Left ventricle myocardium inferior (tissue), 1 donor: ENCODE data around the gene SPATA17. TPM values are rescaled to one million over a fixed set of nuclear protein-coding genes. Genes with fewer than 3 reads are reported as not detected.

ENCODE experiments used
- DNase-seq: peaks from one replicate; pipeline ENCODE4 v3.0.0-alpha.2; 2020
- H3K27ac ChIP-seq: fragments of 200-600 bp; replicated peaks from 2 replicates; pipeline ENCODE4 v1.8.0; 2021
- H3K27me3 ChIP-seq: fragments of 200-600 bp; 2 replicates; pipeline ENCODE4 v1.8.0; 2021; ENCODE audit warnings: low read depth
- H3K36me3 ChIP-seq: fragments of 200-600 bp; 2 replicates; pipeline ENCODE4 v1.8.0; 2021
- H3K4me1 ChIP-seq: fragments of 200-600 bp; 2 replicates; pipeline ENCODE4 v1.8.0; 2021
- H3K4me3 ChIP-seq: fragments of 200-600 bp; 2 replicates; pipeline ENCODE4 v1.8.0; 2021; ENCODE audit warnings: mild to moderate bottlenecking, moderate library complexity
- H3K9me3 ChIP-seq: fragments of 200-600 bp; replicated peaks from 2 replicates; pipeline ENCODE4 v1.8.0; 2021
- CTCF ChIP-seq: fragments of 200-600 bp; IDR thresholded peaks from 2 replicates; pipeline ENCODE4 v1.8.0; 2021; ENCODE audit warnings: antibody characterized with exemption, mild to moderate bottlenecking, borderline replicate concordance
- intact Hi-C: fragments of 100-400 bp; cut with micrococcal nuclease; formaldehyde crosslinking; loops from one replicate; pipeline ENCODE4 v1.11.0; 2022
- total RNA-seq: library from RNA; stranded (reverse); fragmentation: NEBNext Ultra II Directional; extraction: Animal tissue kit (Norgen Biotek cat#: 25700); gene quantifications from one replicate; pipeline ENCODE4 v1.2.1, GENCODE V29; 2021
- donor health status: DM: no; HTN: yes; CAD: no; lungs with severe emphysema.

The SPATA17 gene
- total RNA-seq, 1 donor from 2014 or later = 1.2 TPM

GRCh38 chr1:217856342-217857034, 225.3 kb downstream of the SPATA17 start:
- Histone ChIP-seq H3K27ac (no peak overlapping the region), H3K27me3 (no peaks in the 10 kb centered on the region), H3K4me3 (no peak overlapping the region), H3K36me3 (no peaks in the 10 kb centered on the region), H3K9me3 (peaks cover 13% of the 10 kb centered on the region), H3K4me1 (peaks cover 9% of the 10 kb centered on the region)
- DNase-seq = no peak
- intact Hi-C loops = no loop called here
- no peak for TF ChIP-seq CTCF

- H3K9me3 ChIP-seq = peaks cover 13% of the 10 kb centered on the region
- peaks cover 9% of the 10 kb centered on the region for H3K4me1 ChIP-seq
- no peak overlapping the region for H3K27ac ChIP-seq
- intact Hi-C loops = no loop called here
- H3K27me3 ChIP-seq = no peaks in the 10 kb centered on the region
- no peaks in the 10 kb centered on the region for H3K36me3 ChIP-seq
- no peak overlapping the region for H3K4me3 ChIP-seq
- no peak for DNase-seq
- no peak for TF ChIP-seq CTCF
Observed at GRCh38 chr1:217857061-217857460, 225.9 kb downstream of the SPATA17 start.

GRCh38 chr1:217861658-217862057, 230.5 kb downstream of the SPATA17 start:
- TF ChIP-seq CTCF = no peak
- no peaks in the 10 kb centered on the region for H3K27me3 ChIP-seq
- intact Hi-C loops = no loop called here

GRCh38 chr1:217867446-217867995, 236.4 kb downstream of the SPATA17 start:
- intact Hi-C loops = no loop called here
- no peaks in the 10 kb centered on the region for H3K36me3 ChIP-seq
- H3K27me3 ChIP-seq = no peaks in the 10 kb centered on the region
- H3K4me3 ChIP-seq = no peak overlapping the region
- no peaks in the 10 kb centered on the region for H3K4me1 ChIP-seq
- no peaks in the 10 kb centered on the region for H3K9me3 ChIP-seq
- H3K27ac ChIP-seq = no peak overlapping the region
- TF ChIP-seq CTCF = no peak
- DNase-seq = no peak

More at GRCh38 chr1:217861658-217862057, 230.5 kb downstream of the SPATA17 start:
- Histone ChIP-seq H3K36me3 (no peaks in the 10 kb centered on the region), H3K9me3 (peaks cover 13% of the 10 kb centered on the region), H3K4me1 (peaks cover 9% of the 10 kb centered on the region), H3K27ac (no peak overlapping the region), H3K4me3 (no peak overlapping the region)
- DNase-seq = no peak

GRCh38 chr1:217871955-217872354, 240.8 kb downstream of the SPATA17 start:
- H3K9me3 ChIP-seq = no peaks in the 10 kb centered on the region
- no peak overlapping the region for H3K27ac ChIP-seq
- no peak for DNase-seq
- H3K27me3 ChIP-seq = no peaks in the 10 kb centered on the region
- no peak for TF ChIP-seq CTCF
- H3K4me1 ChIP-seq = no peaks in the 10 kb centered on the region
- no peak overlapping the region for H3K4me3 ChIP-seq
- H3K36me3 ChIP-seq = no peaks in the 10 kb centered on the region
- intact Hi-C loops = no loop called here
